GM19023 (cell line): ENCODE data around the gene HNRNPH1.

Experiments used
- ATAC-seq: cut with Tn5 transposase; IDR thresholded peaks from one replicate; pipeline ENCODE4 v1.9.1; 2021; ENCODE audit warnings: mild to moderate bottlenecking, moderate library complexity; ENCODE audit not compliant: unreplicated experiment

The HNRNPH1 gene

GRCh38 chr5:179623906-179624741, 653 bp upstream of the HNRNPH1 start:
- ATAC-seq, result no peak

GRCh38 chr5:179621551-179622214, 1.8 kb downstream of the HNRNPH1 start:
- ATAC-seq, result no peak

- ATAC-seq, result no peak
These were observed 2.6 kb downstream of the HNRNPH1 start for GRCh38 chr5:179620703-179621350.

GRCh38 chr5:179620293-179620692, 3.2 kb downstream of the HNRNPH1 start:
- no peak for ATAC-seq

GRCh38 chr5:179619776-179620175, 3.7 kb downstream of the HNRNPH1 start:
- ATAC-seq, result no peak

GRCh38 chr5:179618923-179619554, 4.4 kb downstream of the HNRNPH1 start:
- ATAC-seq, result no peak

GRCh38 chr5:179617930-179618329, 5.5 kb downstream of the HNRNPH1 start:
- no peak for ATAC-seq

GRCh38 chr5:179616002-179616594, 7.4 kb downstream of the HNRNPH1 start:
- no peak for ATAC-seq

- ATAC-seq, result no peak
These were observed 8.3 kb downstream of the HNRNPH1 start for GRCh38 chr5:179615203-179615602.

GRCh38 chr5:179614745-179615144, 8.7 kb downstream of the HNRNPH1 start:
- ATAC-seq, result no peak

GRCh38 chr5:179613460-179614071, 9.9 kb downstream of the HNRNPH1 start:
- no peak for ATAC-seq

GRCh38 chr5:179612577-179613459, 10.7 kb downstream of the HNRNPH1 start:
- no peak for ATAC-seq

- ATAC-seq, result no peak
These were observed 12.6 kb downstream of the HNRNPH1 start for GRCh38 chr5:179610903-179611265.

- no peak for ATAC-seq
These were observed 13.2 kb downstream of the HNRNPH1 start for GRCh38 chr5:179610109-179610902.

- ATAC-seq, result no peak
These were observed 13.7 kb downstream of the HNRNPH1 start for GRCh38 chr5:179609834-179610108.

- no peak for ATAC-seq
These were observed 15.3 kb downstream of the HNRNPH1 start for GRCh38 chr5:179608131-179608581.

- no peak for ATAC-seq
These were observed 16.1 kb downstream of the HNRNPH1 start for GRCh38 chr5:179607160-179607931.

GRCh38 chr5:179606910-179607159, 16.6 kb downstream of the HNRNPH1 start:
- no peak for ATAC-seq
